Measurements from ENCODE around the gene SMARCA4.

GRCh38 chr19:11066326-11066725 lies 105.5 kb downstream of the SMARCA4 start:
- TF ChIP-seq CTCF (IDR thresholded peaks at IDR 0.05) (no peak), POLR2A (IDR thresholded peaks at IDR 0.05) (no peak)

All from lower leg skin (tissue), 3 donors.